ENCODE data around the gene TPO.

DNA sequence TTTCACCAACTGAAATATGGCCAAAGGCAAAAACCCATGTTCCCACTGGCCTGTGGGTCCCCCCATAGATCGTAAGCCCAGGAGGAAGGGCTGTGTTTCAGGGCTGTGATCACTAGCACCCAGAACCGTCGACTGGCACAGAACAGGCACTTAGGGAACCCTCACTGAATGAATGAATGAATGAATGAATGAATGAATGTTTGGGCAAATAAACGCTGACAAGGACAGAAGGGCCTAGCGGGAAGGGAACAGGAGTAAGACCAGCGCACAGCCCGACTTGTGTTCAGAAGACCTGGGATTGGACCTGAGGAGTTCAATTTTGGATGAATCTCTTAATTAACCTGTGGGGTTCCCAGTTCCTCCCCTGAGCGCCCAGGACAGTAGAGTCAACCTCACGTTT is 76.2 kb downstream of the TPO start:
- no peak for TF ChIP-seq CTCF (IDR thresholded peaks at IDR 0.05; ENCODE audit: poor library complexity, severe bottlenecking)
- TF ChIP-seq TAF1 (IDR thresholded peaks at IDR 0.05; ENCODE audit: low read depth) = no peak
- TF ChIP-seq POLR2AphosphoS5 (IDR thresholded peaks at IDR 0.05) = no peak
- no peak for TF ChIP-seq EZH2 (IDR thresholded peaks at IDR 0.05; ENCODE audit: borderline replicate concordance, insufficient read depth, low read length, poor library complexity, severe bottlenecking)
- no peak for TF ChIP-seq RAD21 (conservative IDR thresholded peaks at IDR 0.05)
- TF ChIP-seq REST (IDR thresholded peaks at IDR 0.05; ENCODE audit: borderline replicate concordance) = no peak
- no peak for TF ChIP-seq SMC3 (conservative IDR thresholded peaks at IDR 0.05; ENCODE audit: poor library complexity)
